GM21381 (cell line): Measurements from ENCODE around the gene MRC2.

Experiments
- ATAC-seq: cut with Tn5 transposase; IDR thresholded peaks from one replicate; pipeline ENCODE4 v1.9.1; 2021; ENCODE audit warnings: mild to moderate bottlenecking, moderate library complexity; ENCODE audit not compliant: unreplicated experiment

The MRC2 gene

DNA sequence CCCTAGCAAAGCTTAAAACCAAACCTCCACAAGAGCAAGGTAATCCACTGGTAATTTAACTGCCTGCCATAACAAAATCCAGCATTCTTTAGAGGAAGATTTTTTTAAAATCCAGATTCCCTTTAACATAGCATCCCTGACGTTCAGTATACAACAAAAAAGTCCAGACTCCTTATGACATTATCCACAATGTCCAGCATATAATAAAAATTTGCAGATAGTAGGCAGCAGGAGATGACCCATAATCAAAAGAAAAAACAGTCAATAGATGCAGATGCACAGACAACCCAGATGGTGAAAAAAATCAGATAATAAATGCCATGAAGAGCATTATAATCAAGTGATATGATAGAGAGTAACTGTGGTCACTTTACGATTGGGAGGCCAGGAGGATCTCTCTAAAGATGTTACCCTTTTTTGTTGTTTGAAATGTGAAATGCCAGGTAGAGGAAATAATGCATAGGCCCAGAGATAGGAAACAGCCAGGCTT lies 33.2 kb downstream of the MRC2 start:
- no peak for ATAC-seq

- ATAC-seq: no peak
These were observed 33.9 kb downstream of the MRC2 start for GRCh38 chr17:62661337-62661736.

DNA sequence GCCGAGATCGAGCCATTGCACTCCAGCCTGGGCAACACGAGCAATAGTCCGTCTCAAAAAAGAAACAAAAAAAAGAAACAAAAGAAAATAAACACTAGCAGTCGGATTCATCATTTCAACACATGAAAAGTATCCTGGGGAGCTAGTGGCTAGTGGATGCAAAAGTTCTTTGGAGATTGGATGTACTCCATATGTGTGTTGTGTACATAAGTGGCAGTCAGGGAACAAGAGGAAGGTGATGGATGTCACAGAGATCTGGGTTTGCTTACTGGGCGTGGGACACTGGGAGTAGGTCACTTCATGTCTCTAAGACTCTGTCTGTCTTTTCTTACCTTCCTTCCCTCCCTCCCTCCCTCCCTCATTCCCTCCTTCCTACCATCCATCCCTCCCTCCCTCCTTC lies 35.4 kb downstream of the MRC2 start:
- ATAC-seq: no peak

GRCh38 chr17:62663304-62663703 lies 35.8 kb downstream of the MRC2 start:
- ATAC-seq: no peak

DNA sequence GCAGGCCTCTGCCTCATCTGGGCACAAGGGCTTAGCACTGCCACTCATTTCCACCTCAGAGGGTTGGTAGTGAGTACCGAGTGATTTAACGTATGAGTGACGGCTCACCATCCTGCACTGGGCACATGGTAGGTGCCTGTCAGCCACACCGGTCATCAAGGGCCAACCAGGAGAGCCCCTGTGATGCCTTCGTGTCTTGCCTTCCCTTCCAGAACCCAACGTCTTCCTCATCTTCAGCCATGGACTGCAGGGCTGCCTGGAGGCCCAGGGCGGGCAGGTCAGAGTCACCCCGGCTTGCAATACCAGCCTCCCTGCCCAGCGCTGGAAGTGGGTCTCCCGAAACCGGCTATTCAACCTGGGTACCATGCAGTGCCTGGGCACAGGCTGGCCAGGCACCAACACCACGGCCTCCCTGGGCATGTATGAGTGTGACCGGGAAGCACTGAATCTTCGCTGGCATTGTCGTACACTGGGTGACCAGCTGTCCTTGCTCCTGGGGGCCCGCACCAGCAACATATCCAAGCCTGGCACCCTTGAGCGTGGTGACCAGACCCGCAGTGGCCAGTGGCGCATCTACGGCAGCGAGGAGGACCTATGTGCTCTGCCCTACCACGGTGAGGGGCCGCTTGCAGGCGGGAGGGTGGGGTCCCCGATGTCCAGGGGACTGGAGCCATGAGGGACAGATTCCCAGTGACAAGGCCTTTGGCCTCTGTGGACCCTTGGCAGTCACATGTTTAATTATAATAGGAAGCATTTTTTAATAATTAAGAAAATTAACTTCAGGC lies 37.1 kb downstream of the MRC2 start:
- ATAC-seq: no peak

- no peak for ATAC-seq
These were observed 38.1 kb downstream of the MRC2 start for GRCh38 chr17:62665599-62665998.

DNA sequence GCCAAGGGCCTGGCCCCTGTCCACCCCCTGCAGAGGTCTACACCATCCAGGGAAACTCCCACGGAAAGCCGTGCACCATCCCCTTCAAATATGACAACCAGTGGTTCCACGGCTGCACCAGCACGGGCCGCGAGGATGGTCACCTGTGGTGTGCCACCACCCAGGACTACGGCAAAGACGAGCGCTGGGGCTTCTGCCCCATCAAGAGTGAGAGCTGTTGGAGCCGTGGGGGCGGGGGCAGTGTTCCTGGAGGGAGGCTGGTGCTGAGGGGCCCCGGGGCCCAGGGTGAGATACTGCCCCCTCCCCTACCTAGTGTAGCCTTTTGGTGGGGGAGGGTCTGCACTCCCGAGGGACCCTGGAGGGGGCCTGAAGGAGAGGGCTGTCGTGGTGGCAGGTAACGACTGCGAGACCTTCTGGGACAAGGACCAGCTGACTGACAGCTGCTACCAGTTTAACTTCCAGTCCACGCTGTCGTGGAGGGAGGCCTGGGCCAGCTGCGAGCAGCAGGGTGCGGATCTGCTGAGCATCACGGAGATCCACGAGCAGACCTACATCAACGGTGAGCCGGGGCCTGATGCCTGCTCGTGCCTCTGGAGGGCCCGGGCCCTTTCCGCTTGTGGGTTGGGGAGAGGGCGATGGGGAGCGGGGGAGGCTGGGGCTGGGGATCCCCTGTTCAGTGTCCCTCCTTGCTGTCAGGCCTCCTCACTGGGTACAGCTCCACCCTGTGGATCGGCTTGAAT lies 38.8 kb downstream of the MRC2 start:
- ATAC-seq: no peak

DNA sequence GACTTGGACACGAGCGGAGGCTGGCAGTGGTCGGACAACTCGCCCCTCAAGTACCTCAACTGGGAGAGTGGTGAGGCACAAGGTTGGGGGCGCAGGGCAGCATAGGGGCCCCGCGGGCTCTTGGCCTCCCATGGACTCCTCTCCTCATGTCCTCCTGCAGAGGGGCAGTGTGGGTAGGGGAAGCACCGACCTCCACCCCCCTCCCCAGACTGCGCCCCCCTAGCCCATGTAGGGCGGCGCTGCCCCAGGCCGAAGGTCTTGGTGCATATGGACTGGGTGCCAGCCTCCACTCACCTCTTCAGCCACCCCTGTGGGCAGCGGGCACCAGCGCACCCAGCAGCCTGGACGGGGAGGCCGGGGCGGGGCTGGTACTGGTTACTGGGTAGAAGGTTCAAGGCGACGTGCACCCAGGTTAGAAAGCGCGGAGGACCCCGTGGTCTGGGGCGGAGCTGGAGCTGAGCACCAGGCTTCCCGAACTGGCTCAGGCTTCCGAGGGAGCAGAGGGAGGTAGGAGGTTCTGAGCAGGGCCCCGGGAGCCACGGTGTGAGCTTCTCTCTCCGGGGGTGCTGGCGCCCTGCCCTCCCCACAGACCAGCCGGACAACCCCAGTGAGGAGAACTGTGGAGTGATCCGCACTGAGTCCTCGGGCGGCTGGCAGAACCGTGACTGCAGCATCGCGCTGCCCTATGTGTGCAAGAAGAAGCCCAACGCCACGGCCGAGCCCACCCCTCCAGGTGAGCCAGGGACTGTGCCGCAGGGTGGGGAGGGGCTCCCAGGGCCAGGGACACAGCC lies 39.5 kb downstream of the MRC2 start:
- no peak for ATAC-seq

- ATAC-seq: no peak
These were observed 40.8 kb downstream of the MRC2 start for GRCh38 chr17:62668091-62668804.

DNA sequence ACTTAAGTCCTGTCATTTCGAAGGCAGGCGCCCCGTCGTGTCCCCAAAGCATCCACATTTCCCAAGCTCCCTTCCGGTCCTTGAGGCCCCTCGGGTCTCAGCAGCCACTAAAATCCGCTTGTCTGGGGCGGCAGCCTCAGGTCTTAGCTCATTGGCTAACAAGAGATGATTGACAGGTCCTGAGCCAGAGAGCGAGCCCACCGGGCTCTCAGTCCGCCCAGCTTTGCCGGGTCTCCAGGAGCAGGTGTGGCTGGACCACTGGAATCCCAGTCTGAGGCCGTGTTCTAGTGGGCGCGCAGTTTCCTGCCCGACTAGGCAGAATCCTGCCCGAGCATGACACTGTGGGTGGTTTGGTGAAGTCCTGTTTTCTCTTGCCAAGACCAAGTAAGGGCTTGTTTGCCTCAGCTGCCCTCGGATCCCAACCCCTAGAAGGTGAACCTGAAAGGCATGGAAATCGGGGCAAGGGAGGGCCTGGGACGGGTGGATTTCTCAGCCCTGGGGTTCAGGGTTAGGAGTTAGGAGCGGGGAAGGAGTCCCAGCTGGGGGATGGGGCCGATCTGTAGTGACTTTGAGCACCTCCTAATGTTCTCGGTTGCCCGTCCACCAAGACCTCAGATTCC lies 42.8 kb downstream of the MRC2 start:
- ATAC-seq: no peak

GRCh38 chr17:62671553-62671952 lies 44.1 kb downstream of the MRC2 start:
- no peak for ATAC-seq

DNA sequence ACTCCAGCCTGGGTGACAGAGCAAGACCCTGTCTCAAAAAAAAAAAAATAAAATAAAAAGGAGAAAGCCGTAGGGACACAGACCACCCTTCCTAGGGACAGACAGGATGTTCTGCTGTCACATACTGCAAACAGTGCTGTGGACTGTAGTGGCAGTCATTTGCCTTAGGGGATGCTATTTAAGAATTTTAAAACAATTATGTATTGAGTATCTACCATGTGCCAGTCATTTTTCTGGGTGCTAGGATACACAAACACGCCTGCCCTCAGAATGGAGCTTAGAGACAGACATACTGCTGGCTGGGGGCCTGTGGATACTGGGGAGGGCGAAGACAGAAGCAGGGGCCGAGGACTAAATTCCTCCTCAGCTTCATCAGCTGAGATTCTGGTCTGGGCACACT lies 45.5 kb downstream of the MRC2 start:
- no peak for ATAC-seq

DNA sequence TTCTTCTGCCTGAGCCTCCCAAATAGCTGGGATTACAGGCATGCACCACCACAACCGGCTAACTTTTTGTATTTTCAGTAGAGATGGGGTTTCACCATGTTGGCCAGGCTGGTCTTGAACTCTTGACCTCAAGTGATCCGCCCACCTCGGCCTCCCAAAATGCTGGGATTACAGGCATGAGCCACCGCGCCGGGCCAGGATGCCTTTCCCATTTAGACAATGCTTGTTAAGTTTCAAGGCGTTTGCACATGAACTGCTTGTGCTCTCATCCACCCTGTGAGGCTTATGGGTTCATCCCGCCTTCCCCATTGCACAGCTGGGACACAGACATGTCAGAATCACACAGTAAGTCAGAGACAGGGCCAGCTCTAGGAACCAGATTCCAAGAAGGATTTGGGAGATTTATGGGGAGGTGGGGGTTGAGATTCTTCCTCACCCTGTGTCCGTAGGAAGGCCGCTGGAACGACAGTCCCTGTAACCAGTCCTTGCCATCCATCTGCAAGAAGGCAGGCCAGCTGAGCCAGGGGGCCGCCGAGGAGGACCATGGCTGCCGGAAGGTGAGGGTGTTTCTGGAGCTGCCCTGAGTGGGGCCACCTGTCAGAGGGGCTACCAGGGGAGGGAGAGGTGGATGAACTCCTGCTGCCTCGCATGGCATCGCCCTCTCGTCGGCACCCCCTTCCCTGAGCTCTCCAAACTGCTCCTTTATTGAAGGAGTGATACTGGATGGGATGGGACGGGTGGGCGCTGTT lies 46.3 kb downstream of the MRC2 start:
- no peak for ATAC-seq

- ATAC-seq: no peak
These were observed 46.9 kb downstream of the MRC2 start for GRCh38 chr17:62674363-62674739.

DNA sequence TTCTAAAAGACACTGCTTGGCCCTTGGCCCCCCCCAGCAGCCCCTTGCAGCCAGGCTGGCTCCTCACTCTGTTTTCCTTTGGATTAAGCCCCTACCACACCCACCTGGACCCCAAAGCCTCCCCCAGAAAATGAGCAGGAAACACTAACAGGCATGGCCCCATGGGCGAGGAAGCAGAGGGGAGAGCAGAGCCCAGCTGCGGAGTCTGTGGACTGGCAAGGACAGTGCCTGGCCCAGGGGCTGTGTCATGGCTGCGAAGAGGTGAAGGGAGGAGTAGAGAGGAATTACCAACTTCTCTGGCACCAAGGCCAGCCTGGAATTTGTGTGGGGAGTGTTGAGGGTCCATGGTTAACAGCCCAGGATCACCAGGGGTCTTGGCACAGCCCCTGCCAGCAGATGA lies 47.4 kb downstream of the MRC2 start:
- ATAC-seq: no peak

- ATAC-seq: no peak
These were observed 47.8 kb downstream of the MRC2 start for GRCh38 chr17:62675260-62675659.

GRCh38 chr17:62675701-62676100 lies 48.2 kb downstream of the MRC2 start:
- ATAC-seq: no peak

- no peak for ATAC-seq
These were observed 48.9 kb downstream of the MRC2 start for GRCh38 chr17:62676231-62676943.

- no peak for ATAC-seq
These were observed 49.6 kb downstream of the MRC2 start for GRCh38 chr17:62676952-62677596.
